GM21447 (cell line): Measurements from ENCODE around the gene SNX12.
A peak's percentile ranks its signal among the peaks of the same experiment; 100 is the strongest.
"Not testable (repeated sequence)": the region's sequence is repeated elsewhere in the genome, so short reads cannot be mapped to it uniquely, and the experiment has no call there.

Experiments
- ATAC-seq: cut with Tn5 transposase; IDR thresholded peaks from one replicate; pipeline ENCODE4 v1.9.1; 2021; ENCODE audit not compliant: unreplicated experiment

The SNX12 gene

GRCh38 chrX:71095033-71095432 lies 26.9 kb upstream of the SNX12 start:
- no peak for ATAC-seq

GRCh38 chrX:71091263-71091662 lies 23.1 kb upstream of the SNX12 start:
- no peak for ATAC-seq

- no peak for ATAC-seq
These were observed 17.8 kb upstream of the SNX12 start for GRCh38 chrX:71085900-71086299.

GRCh38 chrX:71082822-71083221 lies 14.7 kb upstream of the SNX12 start:
- ATAC-seq = no peak

- ATAC-seq = no peak
These were observed 14.1 kb upstream of the SNX12 start for GRCh38 chrX:71082124-71082647.

GRCh38 chrX:71081330-71082123 lies 13.4 kb upstream of the SNX12 start:
- no peak for ATAC-seq

GRCh38 chrX:71070531-71070930 lies 2.4 kb upstream of the SNX12 start:
- ATAC-seq = no peak

GRCh38 chrX:71067712-71068043 lies 456 bp downstream of the SNX12 start:
- ATAC-seq = no peak

- no peak for ATAC-seq
These were observed 1.0 kb downstream of the SNX12 start for GRCh38 chrX:71067089-71067488.

- no peak for ATAC-seq
These were observed 8.0 kb downstream of the SNX12 start for GRCh38 chrX:71060127-71060526.

- no peak for ATAC-seq
These were observed 10.1 kb downstream of the SNX12 start for GRCh38 chrX:71057848-71058530.

- ATAC-seq = no peak
These were observed 11.3 kb downstream of the SNX12 start for GRCh38 chrX:71056867-71057266.

GRCh38 chrX:71053217-71053621 lies 14.9 kb downstream of the SNX12 start:
- peak; percentile 93 for ATAC-seq

GRCh38 chrX:71052721-71053120 lies 15.4 kb downstream of the SNX12 start:
- peak; percentile 32 for ATAC-seq

GRCh38 chrX:71047891-71048290 lies 20.2 kb downstream of the SNX12 start:
- ATAC-seq = not testable (repeated sequence)

GRCh38 chrX:71017396-71017939 lies 50.7 kb downstream of the SNX12 start:
- no peak for ATAC-seq
